PFSK-1 (cell line): Measurements from ENCODE around the gene CAMTA1.

Source experiments
- FOXP2 ChIP-seq: optimal IDR thresholded peaks from 2 replicates; pipeline ENCODE3; 2011; ENCODE audit warnings: borderline replicate concordance, control low read depth, inconsistent platforms; ENCODE audit not compliant: insufficient read depth; ENCODE audit errors: extremely low read length, extremely low read depth
- POLR2AphosphoS5 ChIP-seq: IDR thresholded peaks from 2 replicates; pipeline ENCODE4 v1.6.1; 2012; ENCODE audit warnings: low read depth, mild to moderate bottlenecking, control low read depth, low read length, moderate library complexity
- SIN3A ChIP-seq: IDR thresholded peaks from 2 replicates; pipeline ENCODE4 v1.6.1; 2012; ENCODE audit warnings: mild to moderate bottlenecking, low read length, moderate library complexity, borderline replicate concordance; ENCODE audit not compliant: insufficient read depth
- TAF1 ChIP-seq: IDR thresholded peaks from 2 replicates; pipeline ENCODE4 v1.6.1; 2012; ENCODE audit warnings: low read length, control low read depth, borderline replicate concordance; ENCODE audit not compliant: insufficient read depth
- TF ChIP-seq, protein P1 (sequence below), 2 experiments: IDR thresholded peaks; 2 replicates each; pipeline versions ENCODE4 v1.6.1 to v1.8.0; 2011 to 2012; ENCODE audit warnings: low read depth in 2 of 2, low read length in 2 of 2, control low read depth in 1 of 2, inconsistent platforms in 1 of 2, mild to moderate bottlenecking in 1 of 2, moderate library complexity in 1 of 2; ENCODE audit not compliant: insufficient read depth in 1 of 2

DNA sequence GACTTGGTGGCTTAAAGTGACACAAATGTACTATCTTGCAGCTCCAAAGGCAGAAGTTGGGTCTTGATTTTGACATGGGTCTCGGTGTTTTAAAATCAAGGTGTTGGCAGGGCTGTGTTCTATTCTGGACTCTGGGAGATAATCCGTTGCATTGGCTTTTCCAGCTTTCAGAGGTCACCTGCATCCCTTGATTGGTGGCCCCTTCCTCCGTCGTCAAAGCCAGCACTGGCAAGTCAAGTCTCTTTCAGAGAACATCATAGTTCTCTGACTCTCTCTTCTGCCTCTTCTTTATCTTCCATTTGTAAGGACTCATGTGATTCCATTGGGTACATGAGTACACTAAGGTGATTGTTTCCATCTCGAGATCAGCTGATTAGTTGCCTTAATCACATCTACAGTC, 172.1 kb downstream of the CAMTA1 start:
- no peak for TF ChIP-seq TAF1
- TF ChIP-seq, protein P1, sequence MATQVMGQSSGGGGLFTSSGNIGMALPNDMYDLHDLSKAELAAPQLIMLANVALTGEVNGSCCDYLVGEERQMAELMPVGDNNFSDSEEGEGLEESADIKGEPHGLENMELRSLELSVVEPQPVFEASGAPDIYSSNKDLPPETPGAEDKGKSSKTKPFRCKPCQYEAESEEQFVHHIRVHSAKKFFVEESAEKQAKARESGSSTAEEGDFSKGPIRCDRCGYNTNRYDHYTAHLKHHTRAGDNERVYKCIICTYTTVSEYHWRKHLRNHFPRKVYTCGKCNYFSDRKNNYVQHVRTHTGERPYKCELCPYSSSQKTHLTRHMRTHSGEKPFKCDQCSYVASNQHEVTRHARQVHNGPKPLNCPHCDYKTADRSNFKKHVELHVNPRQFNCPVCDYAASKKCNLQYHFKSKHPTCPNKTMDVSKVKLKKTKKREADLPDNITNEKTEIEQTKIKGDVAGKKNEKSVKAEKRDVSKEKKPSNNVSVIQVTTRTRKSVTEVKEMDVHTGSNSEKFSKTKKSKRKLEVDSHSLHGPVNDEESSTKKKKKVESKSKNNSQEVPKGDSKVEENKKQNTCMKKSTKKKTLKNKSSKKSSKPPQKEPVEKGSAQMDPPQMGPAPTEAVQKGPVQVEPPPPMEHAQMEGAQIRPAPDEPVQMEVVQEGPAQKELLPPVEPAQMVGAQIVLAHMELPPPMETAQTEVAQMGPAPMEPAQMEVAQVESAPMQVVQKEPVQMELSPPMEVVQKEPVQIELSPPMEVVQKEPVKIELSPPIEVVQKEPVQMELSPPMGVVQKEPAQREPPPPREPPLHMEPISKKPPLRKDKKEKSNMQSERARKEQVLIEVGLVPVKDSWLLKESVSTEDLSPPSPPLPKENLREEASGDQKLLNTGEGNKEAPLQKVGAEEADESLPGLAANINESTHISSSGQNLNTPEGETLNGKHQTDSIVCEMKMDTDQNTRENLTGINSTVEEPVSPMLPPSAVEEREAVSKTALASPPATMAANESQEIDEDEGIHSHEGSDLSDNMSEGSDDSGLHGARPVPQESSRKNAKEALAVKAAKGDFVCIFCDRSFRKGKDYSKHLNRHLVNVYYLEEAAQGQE (IDR thresholded peaks at IDR 0.05; ENCODE audit: insufficient read depth in 1 of 2, low read depth in 2 of 2, low read length in 2 of 2): no peak
- no peak for TF ChIP-seq POLR2AphosphoS5
- TF ChIP-seq SIN3A: no peak
- no peak for TF ChIP-seq FOXP2
